Brain microvascular endothelial cell (primary cell): Measurements from ENCODE around the gene SMIM36.

Source experiments
- DNase-seq: peaks from one replicate; pipeline ENCODE4 v3.0.0-alpha.2; 2020
- H3K27ac ChIP-seq: fragments of 250-450 bp; sonication (Bioruptor Pico); 2 replicates; pipeline ENCODE4 v1.5.1; 2020; ENCODE audit warnings: mild to moderate bottlenecking, moderate library complexity
- H3K27me3 ChIP-seq: fragments of 250-450 bp; sonication (Bioruptor Pico); replicated peaks from 2 replicates; pipeline ENCODE4 v1.5.1; 2020; ENCODE audit warnings: mild to moderate bottlenecking
- H3K36me3 ChIP-seq: fragments of 250-450 bp; sonication (Bioruptor Pico); replicated peaks from 2 replicates; pipeline ENCODE4 v1.5.1; 2020; ENCODE audit warnings: mild to moderate bottlenecking
- H3K4me3 ChIP-seq: 2 replicates; pipeline ENCODE4 v1.5.1; 2011; ENCODE audit warnings: low read depth, mild to moderate bottlenecking, control low read depth, low read length, moderate library complexity
- in situ Hi-C: cut with HindIII; loops from 2 replicates; pipeline ENCODE4 v1.10.0; 2017; ENCODE audit warnings: low sequenced_read_pairs, low pct_ligation_motif_present
- TF ChIP-seq, protein P1 (sequence below): IDR thresholded peaks from 2 replicates; pipeline ENCODE4 v1.5.1; 2011; ENCODE audit warnings: low read depth, mild to moderate bottlenecking, moderate library complexity, low read length, control low read depth, inconsistent platforms; ENCODE audit errors: missing control alignments

Gene SMIM36

DNA sequence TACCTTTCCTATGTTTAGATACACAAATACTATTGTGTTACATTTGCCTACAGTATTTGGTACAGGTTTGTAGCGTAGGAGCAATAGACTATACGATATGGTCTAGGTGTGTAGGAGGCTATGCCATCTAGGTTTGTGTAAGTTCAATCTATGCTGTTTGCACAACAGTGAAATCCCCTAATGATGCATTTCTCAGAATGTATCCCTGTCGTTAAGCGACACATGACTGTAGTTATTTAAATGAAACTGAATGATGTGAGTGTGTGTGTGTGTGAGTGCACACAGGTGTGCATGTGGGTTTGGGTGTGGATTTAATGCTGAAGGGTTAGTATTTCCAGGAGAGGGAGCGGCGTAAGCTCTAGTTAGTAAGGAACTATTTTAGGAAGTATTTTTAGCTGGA lies 34.6 kb upstream of the SMIM36 start:
- Histone ChIP-seq H3K4me3 (no peak overlapping the region), H3K36me3 (no peaks in the 10 kb centered on the region), H3K27me3 (no peaks in the 10 kb centered on the region), H3K27ac (no peak overlapping the region)
- TF ChIP-seq, protein P1, sequence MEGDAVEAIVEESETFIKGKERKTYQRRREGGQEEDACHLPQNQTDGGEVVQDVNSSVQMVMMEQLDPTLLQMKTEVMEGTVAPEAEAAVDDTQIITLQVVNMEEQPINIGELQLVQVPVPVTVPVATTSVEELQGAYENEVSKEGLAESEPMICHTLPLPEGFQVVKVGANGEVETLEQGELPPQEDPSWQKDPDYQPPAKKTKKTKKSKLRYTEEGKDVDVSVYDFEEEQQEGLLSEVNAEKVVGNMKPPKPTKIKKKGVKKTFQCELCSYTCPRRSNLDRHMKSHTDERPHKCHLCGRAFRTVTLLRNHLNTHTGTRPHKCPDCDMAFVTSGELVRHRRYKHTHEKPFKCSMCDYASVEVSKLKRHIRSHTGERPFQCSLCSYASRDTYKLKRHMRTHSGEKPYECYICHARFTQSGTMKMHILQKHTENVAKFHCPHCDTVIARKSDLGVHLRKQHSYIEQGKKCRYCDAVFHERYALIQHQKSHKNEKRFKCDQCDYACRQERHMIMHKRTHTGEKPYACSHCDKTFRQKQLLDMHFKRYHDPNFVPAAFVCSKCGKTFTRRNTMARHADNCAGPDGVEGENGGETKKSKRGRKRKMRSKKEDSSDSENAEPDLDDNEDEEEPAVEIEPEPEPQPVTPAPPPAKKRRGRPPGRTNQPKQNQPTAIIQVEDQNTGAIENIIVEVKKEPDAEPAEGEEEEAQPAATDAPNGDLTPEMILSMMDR: no peak
- in situ Hi-C loops: no loop called here
- DNase-seq: no peak

DNA sequence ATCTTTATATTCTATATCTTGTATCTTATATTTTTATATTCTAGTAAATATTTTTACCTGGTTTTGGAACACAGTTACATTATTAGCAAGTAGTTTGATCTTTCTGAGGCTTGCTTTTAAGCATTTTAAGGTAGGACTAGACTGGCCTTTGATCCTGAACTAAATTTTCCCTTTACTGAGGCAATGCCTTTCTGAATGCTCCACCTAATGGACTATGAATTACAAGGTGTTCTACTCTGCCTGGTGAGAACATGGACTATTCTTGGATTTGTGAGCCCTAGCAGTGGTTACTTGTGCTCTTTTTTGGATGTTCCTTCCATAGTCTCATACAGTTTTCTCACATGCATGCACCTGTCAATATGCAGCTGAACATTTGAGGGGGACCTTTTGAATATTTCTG lies 32.5 kb upstream of the SMIM36 start:
- in situ Hi-C loops: no loop called here
- no peak overlapping the region for H3K4me3 ChIP-seq
- H3K27ac ChIP-seq: no peak overlapping the region
- TF ChIP-seq, protein P1: no peak
- H3K27me3 ChIP-seq: no peaks in the 10 kb centered on the region
- DNase-seq: no peak
- H3K36me3 ChIP-seq: no peaks in the 10 kb centered on the region

DNA sequence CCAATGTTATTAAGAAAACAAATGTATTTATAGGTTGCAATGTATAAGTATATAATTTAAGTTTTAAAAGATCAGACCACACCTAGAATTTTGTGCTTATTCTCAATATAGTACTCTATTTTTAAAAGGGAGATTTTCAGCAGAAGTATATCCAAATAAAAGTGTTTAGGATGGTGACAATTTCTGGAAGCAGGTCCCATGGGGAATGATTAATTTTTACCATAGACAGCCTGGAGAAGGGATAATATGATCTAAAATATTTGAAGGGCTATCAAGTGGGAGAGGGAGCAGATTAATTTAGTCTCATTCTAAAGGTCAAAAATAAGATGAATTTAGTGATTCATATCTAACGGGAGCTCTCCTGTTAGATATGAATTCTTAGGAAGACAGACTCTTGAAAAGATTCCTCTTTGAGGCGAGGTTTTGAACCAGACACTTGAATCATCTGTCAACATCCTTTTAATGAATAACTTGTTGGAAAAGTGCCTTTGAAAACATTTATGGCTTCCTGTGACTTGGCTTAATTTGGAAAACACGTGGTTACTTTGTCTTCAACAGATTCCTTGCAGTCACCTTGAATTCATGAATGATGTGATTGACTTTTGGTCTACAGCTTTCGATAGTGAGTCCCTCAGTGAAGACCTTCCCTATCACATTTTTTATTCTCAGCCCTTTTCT lies 29.3 kb upstream of the SMIM36 start:
- in situ Hi-C loops: no loop called here
- H3K4me3 ChIP-seq: no peak overlapping the region
- DNase-seq: peak; percentile 35

DNA sequence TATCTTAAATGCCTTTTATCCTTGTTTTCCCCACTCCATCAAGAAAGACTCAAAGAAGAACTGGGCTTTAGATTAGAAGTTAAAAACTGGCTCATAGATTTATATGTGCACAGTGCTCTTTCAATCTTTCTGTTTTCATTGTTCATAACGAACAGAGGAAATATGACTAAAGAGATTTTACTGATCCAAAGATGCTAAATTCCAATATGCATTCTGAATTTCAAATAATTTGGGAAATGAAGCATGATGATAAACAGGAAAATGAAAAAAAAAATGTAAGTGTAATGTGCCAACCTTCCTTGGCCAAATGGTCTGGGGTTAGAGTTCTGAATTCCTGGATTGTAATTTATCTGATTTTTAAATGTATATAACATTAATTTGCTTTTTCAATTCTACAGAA lies 25.0 kb upstream of the SMIM36 start:
- TF ChIP-seq, protein P1: no peak
- Histone ChIP-seq H3K27ac (no peak overlapping the region), H3K36me3 (no peaks in the 10 kb centered on the region), H3K4me3 (no peak overlapping the region), H3K27me3 (no peaks in the 10 kb centered on the region)
- no peak for DNase-seq
- in situ Hi-C loops: no loop called here

More for the DNA sequence above, 29.3 kb upstream of the SMIM36 start:
- Histone ChIP-seq H3K27ac (no peak overlapping the region), H3K27me3 (no peaks in the 10 kb centered on the region), H3K36me3 (no peaks in the 10 kb centered on the region)
- TF ChIP-seq, protein P1: no peak

DNA sequence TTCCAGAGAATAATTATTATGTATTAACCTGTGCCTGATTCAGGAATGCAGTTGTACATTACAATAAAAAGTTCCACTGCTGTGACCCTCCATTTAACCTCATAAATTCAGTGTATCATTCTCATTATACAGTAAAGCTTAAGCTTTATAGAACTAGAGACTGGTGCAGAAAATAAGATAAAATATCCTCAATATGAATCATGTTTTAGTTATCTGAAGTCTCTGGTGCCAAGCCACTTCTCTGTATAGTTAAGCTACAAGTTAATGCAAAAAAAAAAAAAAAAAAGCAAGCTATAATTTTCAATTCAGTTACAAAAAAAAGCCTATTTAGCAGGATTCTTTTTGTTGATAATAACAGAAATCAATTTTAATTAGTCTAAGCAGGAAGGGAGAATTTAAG lies 22.4 kb upstream of the SMIM36 start:
- Histone ChIP-seq H3K27me3 (no peaks in the 10 kb centered on the region), H3K27ac (no peak overlapping the region), H3K36me3 (no peaks in the 10 kb centered on the region), H3K4me3 (no peak overlapping the region)
- DNase-seq: no peak
- TF ChIP-seq, protein P1: no peak
- in situ Hi-C loops: no loop called here

DNA sequence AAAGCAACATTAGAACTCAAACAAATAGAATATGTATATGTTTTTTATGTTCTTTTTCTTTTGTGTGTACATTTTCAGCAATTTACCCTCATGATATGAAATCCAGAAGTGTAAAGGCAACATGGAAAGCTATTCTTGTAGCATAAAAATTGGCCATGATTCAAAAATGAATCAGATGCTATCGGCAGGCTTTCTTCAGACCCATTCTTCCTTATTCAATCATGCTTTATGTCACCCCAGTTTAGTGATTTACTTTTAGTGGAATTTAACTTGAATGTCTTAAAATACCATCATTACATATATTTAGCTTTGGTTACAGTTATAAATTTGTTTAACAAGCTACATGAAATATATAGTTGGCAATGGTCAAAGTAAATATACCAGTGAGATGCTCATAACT lies 21.4 kb upstream of the SMIM36 start:
- TF ChIP-seq, protein P1: no peak
- DNase-seq: no peak
- in situ Hi-C loops: no loop called here
- Histone ChIP-seq H3K36me3 (no peaks in the 10 kb centered on the region), H3K27me3 (no peaks in the 10 kb centered on the region), H3K27ac (no peak overlapping the region), H3K4me3 (no peak overlapping the region)
